Effector memory CD8-positive, alpha-beta T cell (primary cell): ENCODE results near the gene CDC123.
"Not testable (repeated sequence)": the region's sequence is repeated elsewhere in the genome, so short reads cannot be mapped to it uniquely, and the experiment has no call there.

ENCODE experiments used
- ATAC-seq: fragments of 150-1000 bp; cut with Tn5 transposase; replicated peaks from 2 replicates; pipeline ENCODE4 v1.10.0; 2021; ENCODE audit warnings: mild to moderate bottlenecking, moderate library complexity
- DNase-seq, 3 experiments: peaks; one replicate each; pipeline ENCODE4 v3.0.0; 2021
- H3K27ac Mint-ChIP-seq, 2 donors: one replicate each; pipeline ENCODE4 v1.8.0; 2022; ENCODE audit warnings: mild to moderate bottlenecking in 2 of 2, mixed read lengths in 2 of 2, moderate library complexity in 2 of 2
- H3K27me3 Mint-ChIP-seq, 2 donors: one replicate each; pipeline ENCODE4 v1.8.0; 2022; ENCODE audit warnings: mixed read lengths in 2 of 2
- H3K36me3 Mint-ChIP-seq: one replicate; pipeline ENCODE4 v1.8.0; 2022; ENCODE audit warnings: mild to moderate bottlenecking, moderate library complexity, mixed read lengths; ENCODE audit not compliant: insufficient read depth
- H3K4me1 Mint-ChIP-seq, 2 donors: one replicate each; pipeline ENCODE4 v1.8.0; 2022; ENCODE audit warnings: low read depth in 2 of 2, mixed read lengths in 2 of 2
- H3K4me3 Mint-ChIP-seq, 2 donors: one replicate each; pipeline ENCODE4 v1.8.0; 2022; ENCODE audit warnings: mild to moderate bottlenecking in 2 of 2, mixed read lengths in 2 of 2, moderate library complexity in 2 of 2
- H3K9me3 Mint-ChIP-seq, 2 donors: one replicate each; pipeline ENCODE4 v1.8.0; 2022; ENCODE audit warnings: mixed read lengths in 2 of 2

Gene CDC123

GRCh38 chr10:12226438-12226837, 30.4 kb downstream of the CDC123 start:
- H3K4me3 Mint-ChIP-seq, ATAC-seq, H3K9me3 Mint-ChIP-seq, H3K27ac Mint-ChIP-seq, DNase-seq, H3K27me3 Mint-ChIP-seq: not testable (repeated sequence)
- peaks cover 60% of the 10 kb centered on the region for H3K36me3 Mint-ChIP-seq
- peaks cover 0 to 14% of the 10 kb centered on the region in 2 donors for H3K4me1 Mint-ChIP-seq

- no peak for DNase-seq
Observed at GRCh38 chr10:12228851-12229250, 32.9 kb downstream of the CDC123 start.

GRCh38 chr10:12234687-12235086, 38.7 kb downstream of the CDC123 start:
- Mint-ChIP-seq H3K36me3 (peaks cover 79% of the 10 kb centered on the region), H3K27ac (peak overlapping the region in 1 of 2 donors; percentile 35)
- H3K4me1 Mint-ChIP-seq, ATAC-seq, H3K27me3 Mint-ChIP-seq, H3K4me3 Mint-ChIP-seq, DNase-seq, H3K9me3 Mint-ChIP-seq: not testable (repeated sequence)

More at GRCh38 chr10:12228851-12229250, 32.9 kb downstream of the CDC123 start:
- Mint-ChIP-seq H3K4me1 (peaks cover 0 to 13% of the 10 kb centered on the region in 2 donors), H3K27me3 (no peaks in the 10 kb centered on the region), H3K9me3 (no peaks in the 10 kb centered on the region), H3K27ac (no peak overlapping the region), H3K36me3 (peaks cover 56% of the 10 kb centered on the region), H3K4me3 (no peak overlapping the region)
- ATAC-seq, result no peak

- Mint-ChIP-seq H3K27me3 (no peaks in the 10 kb centered on the region), H3K27ac (peak overlapping the region in 1 of 2 donors; percentile 35), H3K4me1 (peaks cover 0 to 4% of the 10 kb centered on the region in 2 donors), H3K4me3 (no peak overlapping the region), H3K36me3 (peaks cover 81% of the 10 kb centered on the region), H3K9me3 (no peaks in the 10 kb centered on the region)
- ATAC-seq (no peak), DNase-seq (no peak)
Observed at GRCh38 chr10:12235116-12235694, 39.2 kb downstream of the CDC123 start.

GRCh38 chr10:12235796-12236195, 39.8 kb downstream of the CDC123 start:
- Mint-ChIP-seq H3K36me3 (peaks cover 84% of the 10 kb centered on the region), H3K27me3 (no peaks in the 10 kb centered on the region), H3K4me3 (no peak overlapping the region), H3K27ac (no peak overlapping the region), H3K4me1 (peaks cover 0 to 10% of the 10 kb centered on the region in 2 donors), H3K9me3 (no peaks in the 10 kb centered on the region)
- DNase-seq (no peak), ATAC-seq (no peak)

- H3K27ac Mint-ChIP-seq, result no peak overlapping the region
- no peak for DNase-seq
- H3K9me3 Mint-ChIP-seq, result no peaks in the 10 kb centered on the region
- no peaks in the 10 kb centered on the region for H3K27me3 Mint-ChIP-seq
- peaks cover 11 to 14% of the 10 kb centered on the region in 2 donors for H3K4me1 Mint-ChIP-seq
- no peak for ATAC-seq
- H3K4me3 Mint-ChIP-seq, result no peak overlapping the region
- peaks cover 71% of the 10 kb centered on the region for H3K36me3 Mint-ChIP-seq
Observed at GRCh38 chr10:12237265-12238220, 41.6 kb downstream of the CDC123 start.

- H3K27ac Mint-ChIP-seq, result no peak overlapping the region
- H3K9me3 Mint-ChIP-seq, result no peaks in the 10 kb centered on the region
- H3K27me3 Mint-ChIP-seq, result no peaks in the 10 kb centered on the region
- no peak for DNase-seq
- peaks cover 11 to 14% of the 10 kb centered on the region in 2 donors for H3K4me1 Mint-ChIP-seq
- no peak for ATAC-seq
- H3K4me3 Mint-ChIP-seq, result no peak overlapping the region
- H3K36me3 Mint-ChIP-seq, result peaks cover 78% of the 10 kb centered on the region
Observed at GRCh38 chr10:12238821-12239220, 42.8 kb downstream of the CDC123 start.

- peaks cover 78% of the 10 kb centered on the region for H3K36me3 Mint-ChIP-seq
- no peak for ATAC-seq
- peak overlapping the region; percentile 91 to 92 for H3K27ac Mint-ChIP-seq
- no peaks in the 10 kb centered on the region for H3K9me3 Mint-ChIP-seq
- H3K27me3 Mint-ChIP-seq, result no peaks in the 10 kb centered on the region
- DNase-seq, result no peak
- no peak overlapping the region for H3K4me3 Mint-ChIP-seq
- peaks cover 11 to 14% of the 10 kb centered on the region in 2 donors for H3K4me1 Mint-ChIP-seq
Observed at GRCh38 chr10:12241810-12242529, 46.0 kb downstream of the CDC123 start.

- H3K27ac Mint-ChIP-seq, result no peak overlapping the region
- H3K4me1 Mint-ChIP-seq, result peaks cover 11 to 14% of the 10 kb centered on the region in 2 donors
- ATAC-seq (peak; percentile 47), DNase-seq (no peak)
- no peak overlapping the region for H3K4me3 Mint-ChIP-seq
- H3K9me3 Mint-ChIP-seq, result no peaks in the 10 kb centered on the region
- no peaks in the 10 kb centered on the region for H3K27me3 Mint-ChIP-seq
- peaks cover 79% of the 10 kb centered on the region for H3K36me3 Mint-ChIP-seq
Observed at GRCh38 chr10:12243864-12244620, 48.1 kb downstream of the CDC123 start.

GRCh38 chr10:12250181-12250580, 54.2 kb downstream of the CDC123 start:
- Mint-ChIP-seq H3K27me3 (no peaks in the 10 kb centered on the region), H3K4me1 (no peaks in the 10 kb centered on the region), H3K36me3 (peaks cover 52% of the 10 kb centered on the region), H3K27ac (no peak overlapping the region), H3K9me3 (no peaks in the 10 kb centered on the region), H3K4me3 (no peak overlapping the region)
- no peak for DNase-seq
- ATAC-seq, result no peak

GRCh38 chr10:12250702-12251101, 54.7 kb downstream of the CDC123 start:
- not testable (repeated sequence) for DNase-seq, H3K4me1 Mint-ChIP-seq, H3K27me3 Mint-ChIP-seq, H3K9me3 Mint-ChIP-seq, H3K4me3 Mint-ChIP-seq, ATAC-seq, H3K27ac Mint-ChIP-seq
- peaks cover 48% of the 10 kb centered on the region for H3K36me3 Mint-ChIP-seq

GRCh38 chr10:12251581-12251980, 55.6 kb downstream of the CDC123 start:
- Mint-ChIP-seq H3K9me3 (no peaks in the 10 kb centered on the region), H3K36me3 (peaks cover 39% of the 10 kb centered on the region), H3K27me3 (no peaks in the 10 kb centered on the region), H3K4me3 (no peak overlapping the region), H3K4me1 (no peaks in the 10 kb centered on the region), H3K27ac (no peak overlapping the region)
- ATAC-seq (no peak), DNase-seq (no peak)
